Fibroblast of the conjunctiva (primary cell): Measurements from ENCODE around the gene SECTM1.
"Not testable (repeated sequence)": the region's sequence is repeated elsewhere in the genome, so short reads cannot be mapped to it uniquely, and the experiment has no call there.

ENCODE experiments used
- DNase-seq: peaks from one replicate; pipeline ENCODE4 v3.0.0-alpha.2; 2010; ENCODE audit warnings: low read depth

SECTM1 gene

GRCh38 chr17:82333279-82334171 lies at the start of gene SECTM1:
Gene SECTM1 (minus strand): TSS chr17:82333766. CDS start chr17:82327240, 6,526 bp downstream.
- no peak for DNase-seq

GRCh38 chr17:82382933-82383255 lies 49.3 kb upstream of the SECTM1 start:
- no peak for DNase-seq

GRCh38 chr17:82382220-82382932 lies 48.8 kb upstream of the SECTM1 start:
- DNase-seq, result not testable (repeated sequence)

GRCh38 chr17:82381703-82382009 lies 48.1 kb upstream of the SECTM1 start:
- DNase-seq, result not testable (repeated sequence)

- DNase-seq, result no peak
Measured at GRCh38 chr17:82380860-82381702, 47.5 kb upstream of the SECTM1 start.

- no peak for DNase-seq
Measured at GRCh38 chr17:82378741-82379021, 45.1 kb upstream of the SECTM1 start.

GRCh38 chr17:82377924-82378740 lies 44.6 kb upstream of the SECTM1 start:
- no peak for DNase-seq

- not testable (repeated sequence) for DNase-seq
Measured at GRCh38 chr17:82377294-82377693, 43.7 kb upstream of the SECTM1 start.

- no peak for DNase-seq
Measured at GRCh38 chr17:82376042-82376730, 42.6 kb upstream of the SECTM1 start.

- DNase-seq, result no peak
Measured at GRCh38 chr17:82375359-82376041, 41.9 kb upstream of the SECTM1 start.

- DNase-seq, result no peak
Measured at GRCh38 chr17:82374626-82375331, 41.2 kb upstream of the SECTM1 start.

- DNase-seq, result no peak
Measured at GRCh38 chr17:82373731-82374625, 40.4 kb upstream of the SECTM1 start.

- DNase-seq, result not testable (repeated sequence)
Measured at GRCh38 chr17:82373072-82373452, 39.5 kb upstream of the SECTM1 start.

- DNase-seq, result no peak
Measured at GRCh38 chr17:82372249-82373071, 38.9 kb upstream of the SECTM1 start.

GRCh38 chr17:82371333-82372248 lies 38.0 kb upstream of the SECTM1 start, which contains the start of gene UTS2R:
Gene UTS2R (plus strand): TSS chr17:82371765. CDS start chr17:82374325, 2,560 bp downstream.
- DNase-seq, result no peak

GRCh38 chr17:82370471-82371332 lies 37.1 kb upstream of the SECTM1 start:
- DNase-seq, result no peak
